ENCODE results near the gene SEL1L3.

Gene SEL1L3

DNA sequence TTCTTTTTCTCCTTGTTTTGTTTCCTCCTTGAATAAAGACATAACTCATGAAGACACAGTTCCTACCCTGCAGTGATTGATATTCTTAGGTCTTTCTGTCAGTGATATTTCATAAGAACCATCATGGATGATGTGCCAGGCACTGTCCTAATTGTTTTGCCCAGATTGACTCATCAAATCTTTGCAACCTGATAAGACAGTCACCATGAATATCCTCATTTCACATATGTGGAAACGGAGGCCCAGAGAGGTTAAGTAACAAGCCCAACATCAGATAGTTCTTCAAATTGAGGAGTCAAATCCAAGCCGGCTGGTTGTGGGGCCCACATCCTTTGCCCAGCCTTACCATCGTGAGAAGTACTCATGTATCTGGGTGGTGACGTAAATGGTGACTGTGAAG is 69.9 kb downstream of the SEL1L3 start:
- no peaks in the 10 kb centered on the region for H3K9me3 ChIP-seq (ENCODE audit: control insufficient read depth, low read length)
- no peaks in the 10 kb centered on the region for H3K36me3 ChIP-seq (ENCODE audit: control insufficient read depth, insufficient read depth, low read length)
- H3K9ac ChIP-seq (ENCODE audit: low read length) = no peak overlapping the region
- no peak overlapping the region for H3K4me3 ChIP-seq (ENCODE audit: low read length)
- peaks cover 14% of the 10 kb centered on the region for H3K4me1 ChIP-seq (ENCODE audit: control insufficient read depth, insufficient read depth, low read length)
- H3K27me3 ChIP-seq (ENCODE audit: control insufficient read depth, insufficient read depth, low read length) = no peaks in the 10 kb centered on the region

DNA sequence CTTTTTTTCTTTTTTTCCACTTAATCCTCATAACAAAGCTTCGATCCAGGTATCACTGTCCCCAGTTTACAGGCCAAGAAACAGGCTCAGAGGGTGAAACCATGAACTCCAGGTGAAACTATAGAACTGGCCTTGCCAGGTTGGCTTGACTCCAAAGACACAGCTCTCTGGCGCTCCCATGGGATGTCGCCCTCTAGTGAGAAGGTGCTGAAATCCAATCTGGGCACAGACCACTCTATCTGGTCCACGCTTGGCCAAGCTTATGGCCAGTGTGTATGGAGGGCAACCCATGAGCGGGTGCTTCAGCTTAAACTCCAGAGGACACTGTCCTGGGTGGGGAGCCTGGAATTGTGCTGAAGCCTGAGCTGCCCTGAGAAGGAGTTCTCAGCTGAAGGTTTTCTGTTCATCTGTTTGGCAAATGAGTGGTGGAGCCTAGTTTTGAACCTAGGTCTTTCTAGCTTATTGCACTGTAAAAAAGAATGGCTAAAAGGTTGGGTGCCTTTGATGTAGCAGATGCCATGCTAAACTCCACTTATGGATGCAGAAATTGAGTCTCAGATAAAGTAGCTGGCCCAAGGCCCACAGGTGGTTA is 70.5 kb downstream of the SEL1L3 start:
- H3K4me1 ChIP-seq (ENCODE audit: control insufficient read depth, insufficient read depth, low read length) = peaks cover 14% of the 10 kb centered on the region
- H3K36me3 ChIP-seq (ENCODE audit: control insufficient read depth, insufficient read depth, low read length) = no peaks in the 10 kb centered on the region
- H3K9me3 ChIP-seq (ENCODE audit: control insufficient read depth, low read length) = no peaks in the 10 kb centered on the region
- no peaks in the 10 kb centered on the region for H3K27me3 ChIP-seq (ENCODE audit: control insufficient read depth, insufficient read depth, low read length)
- no peak overlapping the region for H3K4me3 ChIP-seq (ENCODE audit: low read length)
- H3K9ac ChIP-seq (ENCODE audit: low read length) = no peak overlapping the region

DNA sequence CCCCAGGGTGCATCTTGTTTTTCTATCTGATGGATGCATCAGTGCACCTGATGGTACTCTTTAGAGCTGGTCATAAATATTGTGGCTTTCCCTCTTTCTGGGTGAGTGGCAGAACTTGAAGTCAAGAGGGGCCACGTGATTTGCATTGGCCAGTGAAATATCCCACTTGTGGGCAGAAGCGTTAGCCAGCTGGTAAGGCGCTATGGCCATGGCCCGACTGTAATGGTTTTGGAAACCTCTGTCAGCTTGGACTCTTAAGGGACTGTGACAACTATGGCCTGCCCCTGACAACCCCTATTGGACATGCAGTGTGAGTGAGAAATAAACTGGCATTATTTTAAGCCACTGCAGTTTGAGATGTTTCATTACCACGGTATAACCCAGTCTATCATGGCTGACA is 72.8 kb downstream of the SEL1L3 start:
- H3K36me3 ChIP-seq (ENCODE audit: control insufficient read depth, insufficient read depth, low read length) = no peaks in the 10 kb centered on the region
- H3K9me3 ChIP-seq (ENCODE audit: control insufficient read depth, low read length) = no peaks in the 10 kb centered on the region
- peaks cover 14% of the 10 kb centered on the region for H3K4me1 ChIP-seq (ENCODE audit: control insufficient read depth, insufficient read depth, low read length)
- no peak overlapping the region for H3K9ac ChIP-seq (ENCODE audit: low read length)
- no peaks in the 10 kb centered on the region for H3K27me3 ChIP-seq (ENCODE audit: control insufficient read depth, insufficient read depth, low read length)
- H3K4me3 ChIP-seq (ENCODE audit: low read length) = no peak overlapping the region

DNA sequence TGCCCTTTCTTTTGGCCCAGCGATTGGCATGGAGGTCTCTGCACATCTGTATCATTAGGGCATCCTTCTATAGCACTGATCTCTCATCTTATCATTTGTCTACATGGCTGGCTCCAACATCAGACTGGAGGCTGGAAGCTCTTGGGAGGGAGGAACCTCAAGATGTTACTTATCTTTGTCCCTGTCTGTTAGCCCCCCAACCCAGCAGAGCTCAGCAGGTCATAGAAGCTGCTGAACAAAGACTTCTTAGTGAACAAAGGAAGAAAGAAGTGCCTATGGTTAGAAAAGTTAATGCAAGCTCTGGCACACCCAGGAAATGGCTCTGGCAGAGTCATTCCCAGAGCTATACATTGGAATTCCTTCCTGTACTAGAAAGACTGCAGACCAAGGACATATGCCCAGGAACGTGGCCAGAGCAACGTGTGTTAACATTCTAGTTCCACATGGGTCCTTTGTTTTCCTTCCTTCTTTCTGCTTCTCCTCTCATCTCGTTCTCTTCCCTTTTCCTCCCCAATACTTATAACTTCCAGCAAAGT is 74.0 kb downstream of the SEL1L3 start:
- Histone ChIP-seq H3K9ac (ENCODE audit: low read length) (no peak overlapping the region), H3K36me3 (ENCODE audit: control insufficient read depth, insufficient read depth, low read length) (no peaks in the 10 kb centered on the region)

DNA sequence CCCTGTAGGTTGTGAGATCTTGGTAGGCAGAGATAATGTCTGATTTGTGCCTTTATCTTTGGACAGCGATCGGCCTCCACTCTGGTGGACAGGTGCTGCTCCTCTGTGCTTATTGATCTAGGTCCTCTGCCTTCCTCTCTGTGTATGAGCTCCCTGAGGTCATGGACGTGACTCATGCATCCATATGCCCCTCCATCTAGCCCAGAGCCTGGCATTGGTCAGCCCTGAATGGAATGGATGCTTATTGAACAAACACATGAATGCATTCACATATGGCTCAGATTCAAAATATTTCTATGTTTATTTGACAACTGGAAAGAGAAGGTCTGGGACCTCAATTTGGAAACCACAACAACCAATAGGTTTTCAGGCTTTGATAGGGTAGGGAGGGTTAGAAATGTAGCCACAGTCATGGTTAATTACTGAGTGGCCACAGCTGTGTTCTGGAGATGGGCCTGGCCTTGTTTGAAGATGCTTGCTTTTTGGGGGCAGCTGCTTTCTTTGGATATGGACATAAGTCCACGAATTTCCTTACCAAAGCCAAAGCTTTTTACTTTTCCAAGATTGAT is 76.2 kb downstream of the SEL1L3 start:
- Histone ChIP-seq H3K9me3 (ENCODE audit: control insufficient read depth, low read length) (no peaks in the 10 kb centered on the region), H3K4me1 (ENCODE audit: control insufficient read depth, insufficient read depth, low read length) (peaks cover 14% of the 10 kb centered on the region), H3K36me3 (ENCODE audit: control insufficient read depth, insufficient read depth, low read length) (no peaks in the 10 kb centered on the region), H3K9ac (ENCODE audit: low read length) (no peak overlapping the region), H3K27me3 (ENCODE audit: control insufficient read depth, insufficient read depth, low read length) (no peaks in the 10 kb centered on the region), H3K4me3 (ENCODE audit: low read length) (no peak overlapping the region)

More for the DNA sequence above, 74.0 kb downstream of the SEL1L3 start:
- peaks cover 14% of the 10 kb centered on the region for H3K4me1 ChIP-seq (ENCODE audit: control insufficient read depth, insufficient read depth, low read length)
- no peaks in the 10 kb centered on the region for H3K27me3 ChIP-seq (ENCODE audit: control insufficient read depth, insufficient read depth, low read length)
- H3K4me3 ChIP-seq (ENCODE audit: low read length) = no peak overlapping the region
- H3K9me3 ChIP-seq (ENCODE audit: control insufficient read depth, low read length) = no peaks in the 10 kb centered on the region

DNA sequence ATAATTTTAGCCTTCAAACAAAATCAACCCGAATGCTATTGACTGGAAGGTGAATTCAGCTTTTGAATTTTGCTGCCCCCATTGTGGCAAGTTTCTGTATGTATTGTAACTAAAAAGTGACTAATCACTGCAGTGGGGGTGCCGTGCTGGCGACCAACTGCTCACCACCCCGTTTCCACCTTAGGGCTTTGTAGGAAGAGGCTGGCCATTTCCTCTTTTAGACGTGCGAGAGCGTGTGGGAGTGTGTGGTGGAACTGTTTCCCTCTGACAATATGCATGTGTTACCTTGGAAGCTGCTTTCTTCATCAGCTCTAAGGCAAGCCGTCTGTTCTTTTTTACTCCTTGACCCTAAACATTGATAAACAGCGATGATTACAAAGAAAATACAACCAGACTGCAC is 78.8 kb downstream of the SEL1L3 start:
- H3K9me3 ChIP-seq (ENCODE audit: control insufficient read depth, low read length) = no peaks in the 10 kb centered on the region
- H3K36me3 ChIP-seq (ENCODE audit: control insufficient read depth, insufficient read depth, low read length) = no peaks in the 10 kb centered on the region
- H3K9ac ChIP-seq (ENCODE audit: low read length) = no peak overlapping the region
- peaks cover 11% of the 10 kb centered on the region for H3K4me1 ChIP-seq (ENCODE audit: control insufficient read depth, insufficient read depth, low read length)
- H3K27me3 ChIP-seq (ENCODE audit: control insufficient read depth, insufficient read depth, low read length) = no peaks in the 10 kb centered on the region
- no peak overlapping the region for H3K4me3 ChIP-seq (ENCODE audit: low read length)

DNA sequence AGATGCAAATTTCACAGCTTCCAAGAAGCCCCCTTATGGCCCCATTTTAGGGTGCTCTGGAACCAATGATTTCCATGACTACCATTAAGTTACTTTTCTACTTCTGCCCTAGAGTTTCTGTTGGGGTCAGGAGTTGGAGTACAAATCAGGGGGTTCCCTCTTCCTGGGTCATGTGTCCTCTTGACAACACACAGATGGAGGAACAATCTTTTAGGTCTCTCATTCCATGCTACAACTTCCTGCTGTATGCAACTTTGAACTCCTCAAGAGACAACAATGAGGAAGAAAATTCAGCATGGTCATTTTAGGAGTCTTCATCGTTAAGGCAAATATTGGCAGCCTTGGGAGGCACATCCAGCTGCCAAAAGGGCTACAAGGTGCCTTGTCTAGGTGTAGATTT is 79.7 kb downstream of the SEL1L3 start:
- Histone ChIP-seq H3K4me1 (ENCODE audit: control insufficient read depth, insufficient read depth, low read length) (peaks cover 2% of the 10 kb centered on the region), H3K9ac (ENCODE audit: low read length) (no peak overlapping the region), H3K9me3 (ENCODE audit: control insufficient read depth, low read length) (no peaks in the 10 kb centered on the region), H3K27me3 (ENCODE audit: control insufficient read depth, insufficient read depth, low read length) (no peaks in the 10 kb centered on the region), H3K36me3 (ENCODE audit: control insufficient read depth, insufficient read depth, low read length) (no peaks in the 10 kb centered on the region), H3K4me3 (ENCODE audit: low read length) (no peak overlapping the region)

DNA sequence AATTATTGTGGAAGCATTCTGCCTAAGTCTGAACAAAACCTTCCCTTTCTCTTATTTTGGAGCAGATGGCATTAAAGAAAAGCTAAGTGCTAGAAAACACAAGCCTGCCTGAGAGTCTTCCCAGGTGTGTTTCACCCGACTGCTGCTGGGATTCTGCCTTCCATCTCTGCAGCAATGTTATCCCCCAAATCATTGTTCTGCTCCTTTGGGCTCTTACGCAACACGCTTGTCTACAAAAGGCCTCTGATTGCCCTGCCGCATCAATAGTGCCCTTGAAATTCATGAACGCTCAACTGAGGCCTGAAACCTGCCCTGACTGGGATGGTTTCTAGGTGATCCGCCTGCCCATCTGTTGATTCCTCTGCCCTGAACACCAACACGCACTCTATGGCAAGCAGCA is 80.3 kb downstream of the SEL1L3 start:
- no peak overlapping the region for H3K4me3 ChIP-seq (ENCODE audit: low read length)
- no peaks in the 10 kb centered on the region for H3K36me3 ChIP-seq (ENCODE audit: control insufficient read depth, insufficient read depth, low read length)
- no peaks in the 10 kb centered on the region for H3K27me3 ChIP-seq (ENCODE audit: control insufficient read depth, insufficient read depth, low read length)
- no peak overlapping the region for H3K9ac ChIP-seq (ENCODE audit: low read length)
- H3K9me3 ChIP-seq (ENCODE audit: control insufficient read depth, low read length) = no peaks in the 10 kb centered on the region
- H3K4me1 ChIP-seq (ENCODE audit: control insufficient read depth, insufficient read depth, low read length) = no peaks in the 10 kb centered on the region

DNA sequence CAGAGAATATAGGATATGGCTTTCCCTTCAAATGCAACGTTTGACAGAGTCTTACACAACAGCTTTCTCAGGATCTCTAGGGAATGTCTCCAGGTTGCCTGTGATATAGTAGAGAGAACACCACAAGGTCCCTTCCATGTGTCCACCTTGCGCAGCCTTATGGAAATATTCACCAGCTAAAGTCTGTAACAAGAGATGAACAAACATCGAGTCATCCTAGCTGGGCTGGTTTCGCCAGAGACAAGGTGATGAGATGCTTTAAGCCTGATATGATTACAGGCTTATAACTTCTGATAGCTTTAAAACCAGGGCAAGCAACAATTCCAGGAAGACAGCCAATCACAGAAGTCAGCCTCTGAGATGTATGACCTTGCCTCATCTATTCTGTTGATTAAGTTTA is 83.8 kb downstream of the SEL1L3 start:
- H3K27me3 ChIP-seq (ENCODE audit: control insufficient read depth, insufficient read depth, low read length) = no peaks in the 10 kb centered on the region
- H3K9ac ChIP-seq (ENCODE audit: low read length) = no peak overlapping the region
- no peaks in the 10 kb centered on the region for H3K4me1 ChIP-seq (ENCODE audit: control insufficient read depth, insufficient read depth, low read length)
- H3K9me3 ChIP-seq (ENCODE audit: control insufficient read depth, low read length) = no peaks in the 10 kb centered on the region
- H3K36me3 ChIP-seq (ENCODE audit: control insufficient read depth, insufficient read depth, low read length) = no peaks in the 10 kb centered on the region
- H3K4me3 ChIP-seq (ENCODE audit: low read length) = no peak overlapping the region

DNA sequence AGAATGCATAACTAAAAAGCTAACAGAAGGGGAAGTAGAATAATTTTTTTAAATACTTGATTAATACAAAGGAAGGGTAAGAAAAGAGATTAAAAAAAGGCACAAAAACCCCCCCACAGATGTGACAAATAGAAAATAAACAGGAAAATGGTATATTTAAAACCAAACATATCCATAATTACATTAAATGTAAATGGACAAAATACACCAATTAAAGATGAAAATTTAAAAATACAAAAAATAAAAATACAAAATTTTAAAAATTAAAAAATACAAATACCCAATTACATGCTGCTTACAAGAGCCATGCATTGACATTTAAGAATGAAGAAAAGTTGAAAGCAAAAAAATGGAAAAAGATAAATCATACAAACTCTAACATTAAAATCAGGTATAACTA is 86.0 kb downstream of the SEL1L3 start:
- no peak overlapping the region for H3K9ac ChIP-seq (ENCODE audit: low read length)
- H3K4me1 ChIP-seq (ENCODE audit: control insufficient read depth, insufficient read depth, low read length) = peaks cover 7% of the 10 kb centered on the region
- no peaks in the 10 kb centered on the region for H3K9me3 ChIP-seq (ENCODE audit: control insufficient read depth, low read length)
- no peak overlapping the region for H3K4me3 ChIP-seq (ENCODE audit: low read length)
- H3K36me3 ChIP-seq (ENCODE audit: control insufficient read depth, insufficient read depth, low read length) = no peaks in the 10 kb centered on the region
- no peaks in the 10 kb centered on the region for H3K27me3 ChIP-seq (ENCODE audit: control insufficient read depth, insufficient read depth, low read length)

DNA sequence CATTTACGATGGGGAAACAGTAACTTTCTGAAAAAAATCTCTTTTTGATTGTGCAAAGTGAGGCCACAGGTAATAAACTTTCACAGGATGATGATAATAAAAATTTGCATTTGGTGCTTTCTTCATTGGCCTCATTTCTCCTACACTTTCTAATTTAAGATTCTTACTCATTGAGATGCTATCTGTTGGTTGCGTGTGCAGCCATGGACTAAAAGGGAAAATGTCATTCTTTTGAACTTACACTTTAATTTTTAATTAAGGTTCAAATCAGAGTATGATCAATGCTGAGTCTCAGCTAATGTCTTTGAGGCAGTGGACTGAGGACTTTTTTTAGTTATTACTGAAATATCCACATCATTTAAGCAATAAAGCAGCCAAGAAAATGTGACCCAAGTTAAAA is 87.6 kb downstream of the SEL1L3 start:
- no peaks in the 10 kb centered on the region for H3K9me3 ChIP-seq (ENCODE audit: control insufficient read depth, low read length)
- no peaks in the 10 kb centered on the region for H3K36me3 ChIP-seq (ENCODE audit: control insufficient read depth, insufficient read depth, low read length)
- peaks cover 16% of the 10 kb centered on the region for H3K4me1 ChIP-seq (ENCODE audit: control insufficient read depth, insufficient read depth, low read length)
- H3K27me3 ChIP-seq (ENCODE audit: control insufficient read depth, insufficient read depth, low read length) = no peaks in the 10 kb centered on the region
- no peak overlapping the region for H3K9ac ChIP-seq (ENCODE audit: low read length)
- H3K4me3 ChIP-seq (ENCODE audit: low read length) = no peak overlapping the region

DNA sequence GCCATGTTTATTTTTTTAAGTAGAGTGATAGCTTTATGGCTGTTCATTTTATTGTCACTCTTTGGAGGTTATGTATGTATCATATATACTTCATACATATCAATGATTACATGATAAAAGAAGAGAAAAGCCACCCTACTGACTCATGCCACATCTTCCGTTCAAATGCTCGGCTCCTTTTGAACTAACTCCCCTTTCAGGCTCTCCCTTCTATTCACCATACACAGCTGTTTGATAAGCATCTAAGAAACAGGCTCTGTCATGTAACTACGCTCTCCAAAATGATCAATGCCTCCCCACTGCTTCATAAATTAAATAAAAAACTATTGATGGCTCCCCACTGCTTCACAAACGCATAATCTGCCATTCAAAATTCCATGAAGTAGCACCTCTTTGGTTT is 89.4 kb downstream of the SEL1L3 start:
- H3K9ac ChIP-seq (ENCODE audit: low read length) = no peak overlapping the region
- no peaks in the 10 kb centered on the region for H3K27me3 ChIP-seq (ENCODE audit: control insufficient read depth, insufficient read depth, low read length)
- H3K4me3 ChIP-seq (ENCODE audit: low read length) = no peak overlapping the region
- no peaks in the 10 kb centered on the region for H3K9me3 ChIP-seq (ENCODE audit: control insufficient read depth, low read length)
- H3K36me3 ChIP-seq (ENCODE audit: control insufficient read depth, insufficient read depth, low read length) = no peaks in the 10 kb centered on the region
- peaks cover 16% of the 10 kb centered on the region for H3K4me1 ChIP-seq (ENCODE audit: control insufficient read depth, insufficient read depth, low read length)

DNA sequence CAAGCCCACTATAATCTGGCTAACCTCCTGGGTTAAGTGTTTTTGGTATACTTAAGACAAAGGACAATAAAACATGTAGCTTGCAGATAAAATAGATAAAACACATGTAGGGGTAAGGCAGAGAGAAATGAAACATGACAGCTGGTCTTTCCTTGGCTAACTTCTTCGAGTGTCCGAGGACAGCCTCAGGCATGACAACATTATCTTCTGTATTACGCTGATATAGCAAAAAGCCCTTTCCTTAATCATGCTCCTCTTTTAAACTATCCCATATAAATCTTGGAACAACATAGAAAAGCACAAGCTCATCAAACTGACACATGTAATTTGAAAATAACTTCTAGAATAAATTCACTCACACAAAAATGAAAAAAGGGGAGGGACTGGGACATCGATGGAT is 91.1 kb downstream of the SEL1L3 start:
- no peaks in the 10 kb centered on the region for H3K27me3 ChIP-seq (ENCODE audit: control insufficient read depth, insufficient read depth, low read length)
- H3K4me1 ChIP-seq (ENCODE audit: control insufficient read depth, insufficient read depth, low read length) = peaks cover 16% of the 10 kb centered on the region
- H3K9me3 ChIP-seq (ENCODE audit: control insufficient read depth, low read length) = no peaks in the 10 kb centered on the region
- no peak overlapping the region for H3K4me3 ChIP-seq (ENCODE audit: low read length)
- H3K9ac ChIP-seq (ENCODE audit: low read length) = no peak overlapping the region
- H3K36me3 ChIP-seq (ENCODE audit: control insufficient read depth, insufficient read depth, low read length) = no peaks in the 10 kb centered on the region

Measured in mucosa of stomach (tissue), 1 donor.